CD4-positive, alpha-beta T cell treated with Interleukin-12 subunit alpha and Interleukin-12 subunit beta, for 1 hour (primary cell): Measurements from ENCODE around the gene UPK3BL2.
"Not testable (repeated sequence)": the region's sequence is repeated elsewhere in the genome, so short reads cannot be mapped to it uniquely, and the experiment has no call there.

ENCODE experiments used
- DNase-seq: peaks from one replicate; pipeline ENCODE4 v3.0.0-alpha.2; 2020

The UPK3BL2 gene

DNA sequence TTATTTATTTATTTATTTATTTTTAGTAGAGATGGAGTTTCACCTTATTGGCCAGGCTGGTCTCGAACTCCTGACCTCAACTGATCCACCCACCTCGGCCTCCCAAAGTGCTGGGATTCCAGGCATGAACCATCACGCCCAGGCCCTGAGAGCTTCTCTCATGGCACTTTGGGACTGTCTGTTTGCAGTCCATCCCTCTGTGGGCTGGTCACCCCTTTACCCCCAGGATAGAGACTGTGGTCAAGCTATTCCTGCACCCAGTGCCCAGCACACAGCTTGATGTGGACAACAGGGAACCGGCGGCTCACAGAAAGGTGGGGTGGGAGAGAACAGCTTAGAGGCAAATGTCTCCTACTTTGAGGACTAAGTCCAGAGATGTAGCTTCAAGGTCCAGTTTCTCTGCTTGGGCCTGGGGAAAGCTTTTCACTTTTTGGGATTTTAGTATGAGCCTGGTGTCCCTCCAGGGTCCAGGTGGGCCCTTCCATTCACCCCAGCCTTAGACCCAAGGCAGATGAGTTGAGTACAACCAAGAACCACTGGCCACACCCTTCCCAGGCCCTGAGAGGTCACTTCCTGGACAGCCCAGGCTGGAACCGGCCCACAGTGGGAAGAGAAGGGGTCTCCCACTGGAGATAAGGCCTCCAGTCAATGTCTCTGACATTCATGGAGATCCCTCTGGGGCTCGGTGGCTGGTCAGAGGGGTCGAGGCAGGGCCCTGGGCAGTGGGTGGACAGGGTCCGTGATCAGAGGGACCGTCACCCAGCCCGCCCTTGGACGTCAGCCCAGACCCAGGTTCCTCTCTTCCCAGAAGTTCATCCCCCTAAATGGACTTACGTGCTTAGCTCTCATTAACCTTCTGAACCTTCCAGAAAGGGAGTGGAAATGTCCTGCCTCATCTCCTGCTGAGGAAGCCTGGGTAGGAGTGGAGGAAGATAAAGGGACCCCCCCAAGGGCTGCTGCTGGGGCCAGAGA, 15.4 kb downstream of the UPK3BL2 start:
- not testable (repeated sequence) for DNase-seq

DNA sequence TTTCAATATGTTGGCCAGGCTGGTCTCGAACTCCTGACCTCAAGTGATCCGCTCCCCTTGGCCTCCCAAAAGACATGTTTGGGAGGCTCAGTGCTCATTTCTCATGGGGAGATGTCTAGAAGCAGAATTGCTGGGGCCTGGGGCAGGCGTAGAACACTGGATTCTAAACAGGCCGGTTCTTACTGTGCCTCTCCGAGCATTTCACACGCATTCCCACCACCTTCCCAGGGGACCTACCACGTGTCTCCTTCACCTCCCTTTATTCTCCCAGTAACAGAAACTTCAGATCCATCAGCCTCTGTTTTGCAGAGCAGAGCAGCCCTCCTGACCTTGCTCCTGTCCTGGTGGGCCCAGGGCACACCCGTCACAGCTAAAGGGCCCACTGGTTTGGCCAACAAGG, 16.3 kb downstream of the UPK3BL2 start:
- not testable (repeated sequence) for DNase-seq

DNA sequence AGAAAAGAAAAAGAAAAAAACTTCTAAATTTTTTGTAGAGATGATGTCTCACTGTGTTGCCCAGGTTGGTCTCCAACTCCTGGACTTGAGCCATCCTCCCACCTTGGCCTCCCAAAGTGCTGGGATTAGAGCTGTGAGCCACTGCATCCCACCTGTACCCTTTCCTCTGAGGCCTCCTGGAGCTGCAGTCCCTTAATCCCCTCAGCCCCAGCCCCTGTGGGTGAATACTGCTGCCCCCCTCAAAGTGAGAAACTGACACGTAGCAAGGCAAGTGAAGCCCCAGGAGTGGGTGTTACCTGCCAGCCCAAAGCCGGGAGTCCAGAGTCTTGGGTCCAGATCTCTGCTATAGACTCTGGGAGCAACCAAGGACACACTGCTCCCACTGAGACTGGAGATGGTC, 18.7 kb downstream of the UPK3BL2 start:
- DNase-seq: not testable (repeated sequence)

DNA sequence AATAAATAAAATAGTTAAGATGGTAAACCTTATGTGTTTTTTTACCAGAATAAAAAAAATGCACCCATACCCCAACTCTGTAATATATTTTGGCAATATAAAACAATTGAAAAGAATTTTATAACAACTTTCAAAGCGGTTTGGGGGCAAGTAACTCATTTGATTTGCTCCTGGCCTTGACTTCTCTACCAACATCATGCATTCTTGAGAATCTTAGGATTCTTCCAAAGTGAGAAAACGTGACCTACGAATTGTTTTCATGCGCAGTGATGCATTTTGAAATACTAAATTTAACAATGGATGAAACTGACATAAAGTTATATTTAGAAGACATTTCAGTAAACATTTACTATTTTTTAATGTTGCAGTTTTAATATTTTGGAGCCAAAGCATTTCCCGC, 22.7 kb downstream of the UPK3BL2 start:
- not testable (repeated sequence) for DNase-seq

DNA sequence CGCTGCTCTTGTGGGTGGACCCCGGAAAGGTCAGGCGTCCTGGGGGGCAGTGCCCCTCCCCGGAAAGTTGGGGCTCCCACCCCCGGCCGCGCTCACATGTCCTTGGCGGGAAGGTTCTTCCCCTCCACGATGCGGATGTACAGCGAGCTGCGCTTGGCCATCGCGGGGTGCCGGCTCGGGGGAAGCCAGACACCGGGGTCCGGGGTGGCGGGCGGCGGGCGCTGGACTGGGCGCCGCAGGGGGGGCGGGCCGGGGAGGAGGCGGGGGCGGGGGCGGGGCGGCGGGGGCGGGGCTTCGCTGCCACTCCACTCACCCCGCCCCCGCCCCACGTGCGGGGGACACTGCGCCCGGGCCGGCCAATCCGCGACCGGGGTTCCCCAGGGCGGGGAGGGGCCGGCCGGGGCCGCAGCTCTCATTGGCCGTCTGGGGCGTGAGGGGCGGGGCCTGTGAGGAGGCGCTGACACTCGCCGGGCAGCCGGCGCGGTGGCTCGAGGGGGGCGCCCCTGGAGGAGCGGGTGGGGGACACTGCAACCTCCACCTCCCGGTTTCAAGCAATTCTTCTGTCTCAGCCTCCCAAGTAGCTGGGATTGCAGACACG, 25.8 kb downstream of the UPK3BL2 start, which contains the start of gene RASA4B:
Gene RASA4B, minus strand, starts transcription at position 228 of the 598 bp plus-strand sequence. Its CDS starts 67 bp downstream, at position 161.
- DNase-seq: peak; percentile 43

DNA sequence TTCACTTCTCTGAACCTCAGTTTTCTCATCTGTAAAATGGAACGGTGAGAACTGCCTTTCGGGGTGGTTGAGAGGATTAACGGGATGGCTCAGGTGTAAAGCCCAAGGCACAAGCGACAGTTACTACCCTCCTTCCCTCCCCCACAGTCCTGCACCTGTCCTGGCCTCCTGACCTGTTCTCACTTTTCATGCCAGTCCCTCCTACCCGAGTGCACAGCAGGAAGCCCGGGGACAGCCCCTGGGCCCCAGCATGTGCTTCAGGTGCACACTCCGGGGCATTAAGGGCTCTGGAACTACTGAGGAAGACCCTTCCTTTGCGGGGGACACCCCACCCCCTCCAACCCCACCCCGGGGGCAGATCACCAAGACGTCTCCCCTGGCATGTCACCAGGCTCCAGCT, 26.5 kb downstream of the UPK3BL2 start:
- not testable (repeated sequence) for DNase-seq

DNA sequence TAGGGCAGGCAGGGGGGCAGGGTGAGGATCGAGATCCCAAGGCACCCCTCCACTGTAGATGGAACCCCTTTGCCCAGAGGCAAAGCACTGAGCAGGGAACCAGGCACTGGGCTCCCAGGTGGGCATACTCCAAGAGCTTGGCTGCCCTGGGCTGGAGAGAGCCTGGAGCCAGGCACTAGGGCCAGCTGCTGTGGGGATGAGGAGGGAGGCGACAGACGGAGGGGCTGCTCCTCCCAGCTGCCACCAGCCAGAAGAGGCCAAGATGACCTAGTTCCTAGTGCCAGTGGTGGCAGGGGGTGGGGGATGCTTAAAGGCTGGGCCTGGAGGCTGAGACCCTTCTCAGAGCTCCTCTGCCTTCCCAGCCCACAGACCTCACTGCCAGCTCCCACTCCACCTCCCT, 27.6 kb downstream of the UPK3BL2 start:
- not testable (repeated sequence) for DNase-seq

DNA sequence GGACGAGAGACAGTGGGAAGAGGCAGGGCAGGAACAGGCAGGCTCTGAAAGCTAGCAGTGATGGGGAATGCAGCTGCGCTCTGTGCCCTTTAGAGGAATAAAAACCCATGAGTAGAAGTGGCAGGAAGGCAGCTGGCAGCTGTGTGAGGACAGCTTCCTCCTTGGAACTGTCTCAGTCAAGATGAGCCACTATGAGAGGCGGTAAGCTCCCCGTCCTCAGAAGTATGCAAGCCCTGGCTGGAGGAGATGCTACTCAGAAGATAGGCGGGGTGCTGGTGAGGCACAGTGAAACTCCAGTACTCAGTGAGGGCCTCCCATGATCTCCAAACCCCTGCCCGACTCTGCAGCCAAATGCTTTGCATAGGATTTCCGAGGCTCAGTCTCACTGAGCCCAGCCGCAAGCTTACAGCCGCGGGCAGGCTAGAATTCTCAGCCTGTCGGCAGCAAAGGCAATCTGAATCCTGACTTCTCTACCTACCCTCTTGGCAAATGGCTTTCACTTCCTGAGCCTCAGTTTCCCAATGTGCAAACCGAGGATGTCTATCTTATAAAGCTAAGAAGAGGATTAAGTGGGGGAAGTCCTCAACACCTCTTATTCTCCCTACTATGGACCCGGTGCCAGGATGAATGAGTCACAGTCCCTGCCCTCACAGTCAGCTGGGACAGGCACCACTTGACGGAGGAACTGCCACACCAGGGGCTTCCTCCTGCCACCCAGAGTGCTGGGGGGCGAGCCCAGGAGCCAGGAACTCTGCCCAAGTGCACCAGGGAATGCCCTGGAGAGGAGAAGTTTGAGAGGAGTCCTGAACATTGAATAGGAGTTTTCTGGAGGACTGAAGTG, 28.4 kb downstream of the UPK3BL2 start:
- DNase-seq: not testable (repeated sequence)

DNA sequence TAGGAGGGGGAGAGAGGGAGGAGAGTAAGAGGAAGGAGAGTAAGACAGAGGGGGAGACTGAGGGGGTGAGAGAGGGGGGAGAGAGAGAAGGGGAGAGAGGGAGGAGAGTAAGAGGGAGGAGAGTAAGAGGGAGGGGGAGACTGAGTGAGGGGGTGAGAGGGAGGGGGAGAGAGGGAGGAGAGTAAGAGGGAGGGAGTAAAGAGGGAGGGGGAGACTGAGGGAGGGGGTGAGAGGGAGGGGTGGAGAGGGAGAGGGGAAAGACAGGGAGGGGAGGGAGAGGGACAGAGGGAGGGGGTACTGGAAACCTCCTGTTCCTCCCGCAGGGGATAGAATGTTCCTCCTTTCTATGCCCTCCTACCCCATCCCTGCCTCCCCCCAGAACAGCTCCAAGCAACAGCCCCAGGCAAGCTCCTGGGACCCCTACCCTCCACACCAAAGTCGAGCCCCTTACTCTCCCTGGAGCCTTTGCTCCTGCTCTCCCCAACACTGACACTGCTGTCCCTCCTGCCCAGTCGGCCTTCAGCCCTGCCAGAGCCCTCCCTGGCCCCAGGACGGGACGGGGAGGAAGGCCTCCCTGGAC, 30.8 kb downstream of the UPK3BL2 start:
- peak; percentile 30 for DNase-seq

DNA sequence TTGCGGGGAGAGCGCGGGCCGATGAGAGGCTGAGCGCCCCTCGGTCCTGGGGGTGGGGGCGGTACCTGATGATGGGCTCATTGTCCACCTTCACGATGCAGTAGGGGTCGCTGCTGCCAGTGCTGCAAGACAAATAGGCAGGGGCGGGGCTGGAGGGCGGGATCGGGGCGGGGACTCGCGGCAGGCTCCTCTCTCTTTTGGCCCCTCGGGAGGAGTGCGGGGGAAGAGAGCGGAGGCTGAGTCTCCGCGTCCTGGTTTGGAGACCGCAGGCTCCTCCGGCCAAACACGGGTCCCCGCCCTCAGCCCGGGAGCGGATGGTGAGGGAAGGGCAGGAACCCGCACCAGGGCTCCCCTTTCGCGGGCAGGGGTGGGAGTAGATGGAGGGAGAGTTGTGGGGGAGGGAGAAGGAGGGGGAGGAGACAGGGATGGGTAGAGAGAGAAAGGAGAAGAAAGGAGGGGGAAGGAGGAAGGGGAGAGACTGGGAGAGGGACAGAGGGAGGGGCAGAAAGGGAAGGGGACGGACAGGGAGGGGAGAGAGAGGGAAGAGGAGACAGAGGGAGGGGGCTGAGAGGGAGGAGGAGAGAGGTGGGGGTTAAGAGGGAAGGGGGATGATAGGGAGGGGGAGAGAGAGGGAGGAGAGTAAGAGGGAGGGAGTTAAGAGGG, 31.5 kb downstream of the UPK3BL2 start:
- DNase-seq: not testable (repeated sequence)

DNA sequence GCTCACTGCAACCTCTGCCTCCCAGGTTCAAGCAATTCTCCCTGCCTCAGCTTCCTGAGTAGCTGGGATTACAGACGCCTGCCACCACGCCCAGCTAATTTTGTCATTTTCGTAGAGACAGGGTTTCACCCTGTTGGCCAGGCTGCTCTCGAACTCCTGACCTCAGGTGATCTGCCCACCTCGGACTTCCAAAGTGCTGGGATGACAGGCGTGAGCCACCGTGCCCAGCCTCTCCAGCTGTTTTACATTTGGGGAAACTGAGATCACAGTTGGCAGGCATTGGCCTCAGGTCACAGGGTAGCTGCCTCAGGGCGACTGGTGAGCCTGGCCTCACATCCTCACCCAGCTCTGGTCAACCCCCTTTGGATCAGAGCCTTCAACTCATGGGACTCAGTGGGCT, 32.9 kb downstream of the UPK3BL2 start:
- DNase-seq: not testable (repeated sequence)

DNA sequence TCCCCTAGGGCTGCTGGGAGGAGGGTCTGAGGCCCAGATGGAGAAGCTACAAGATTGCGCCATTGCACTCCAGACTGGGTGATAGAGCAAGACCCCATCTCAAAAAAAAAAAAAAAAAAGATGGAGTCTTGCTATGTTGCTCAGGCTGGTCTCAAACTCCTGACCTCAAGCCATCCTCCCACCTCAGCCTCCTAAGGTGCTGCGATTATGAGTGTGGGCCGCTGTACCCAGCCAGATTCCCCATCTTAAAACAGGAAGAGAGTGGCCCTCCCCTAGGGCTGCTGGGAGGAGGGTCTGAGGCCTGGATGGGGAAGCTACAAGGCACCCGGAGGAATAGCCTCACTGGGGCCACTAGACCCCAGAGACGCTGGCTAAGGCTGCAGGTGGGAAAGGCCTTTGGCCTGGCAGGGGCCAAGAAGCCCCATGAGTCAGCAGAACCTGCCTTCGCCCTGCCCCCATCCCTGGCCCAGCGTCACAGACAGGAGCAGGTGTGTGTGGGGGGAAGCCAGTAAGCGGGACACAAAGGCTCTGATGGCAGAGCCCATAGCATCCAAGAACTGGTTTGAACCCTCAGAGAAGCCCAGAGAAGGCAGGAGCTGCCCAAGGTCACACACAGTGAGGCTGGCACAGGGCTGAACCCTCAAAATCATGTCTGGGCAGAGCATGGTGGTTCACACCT, 35.9 kb downstream of the UPK3BL2 start:
- not testable (repeated sequence) for DNase-seq

DNA sequence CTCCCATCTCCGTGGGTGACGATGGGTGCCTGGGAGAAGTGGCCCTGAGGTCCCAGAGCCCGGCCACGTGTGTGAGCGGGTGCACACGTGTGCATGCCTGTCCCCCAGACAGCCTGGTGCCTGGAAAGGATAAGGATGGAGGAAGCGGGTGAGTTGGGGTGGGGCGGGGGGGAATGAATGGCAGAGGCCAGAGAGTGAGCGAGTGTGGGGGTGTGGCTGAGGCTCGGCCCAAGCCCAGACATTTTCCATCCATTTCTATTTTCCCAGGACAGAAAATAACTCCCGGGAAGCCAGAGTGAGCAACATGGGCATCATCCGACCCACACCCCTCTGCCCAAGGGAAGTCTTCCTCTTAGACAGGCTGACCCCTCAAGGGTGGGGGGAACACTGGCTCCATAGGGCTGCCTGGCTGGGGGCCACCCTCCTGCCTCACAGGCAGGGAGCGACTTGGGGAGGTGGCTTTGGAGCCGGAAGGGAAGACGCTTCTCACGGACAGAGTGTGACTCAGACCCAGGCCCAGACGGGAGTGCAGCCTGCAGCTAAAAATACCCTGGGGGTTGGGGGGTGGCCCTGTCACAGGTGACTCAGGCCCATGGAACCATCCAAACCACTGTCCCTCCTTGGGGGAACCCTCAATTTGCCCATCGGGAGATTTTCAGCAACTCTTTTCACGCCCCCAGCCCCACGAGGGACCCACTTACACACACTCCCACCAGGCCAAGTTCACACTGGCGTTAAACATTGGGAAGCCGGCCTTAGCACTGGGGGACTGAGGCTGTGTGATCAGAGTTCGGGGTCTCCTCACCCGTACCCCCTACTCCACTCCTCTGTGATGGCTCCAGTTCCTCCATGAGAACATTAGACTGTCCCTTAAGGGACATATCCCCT, 38.0 kb downstream of the UPK3BL2 start:
- DNase-seq: not testable (repeated sequence)

DNA sequence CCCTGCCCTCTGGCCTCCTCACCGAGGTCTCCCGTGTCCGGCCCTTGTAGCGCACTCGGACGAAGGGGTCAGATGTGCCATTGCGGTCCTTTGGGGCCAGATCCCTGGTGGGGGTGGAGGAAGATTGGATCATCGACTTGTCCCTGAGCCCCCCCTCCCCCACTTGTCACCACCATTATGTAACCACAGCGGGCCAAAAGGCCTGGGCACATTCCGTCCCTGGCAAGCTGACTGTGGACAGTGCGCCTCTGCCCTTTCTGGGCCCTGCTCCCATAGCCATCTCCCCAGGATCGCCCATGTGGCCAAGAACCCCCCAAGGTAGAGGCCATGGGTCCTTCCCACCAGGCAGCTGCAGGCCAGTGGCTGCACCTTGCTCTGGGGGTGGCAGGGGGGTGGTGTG, 40.4 kb downstream of the UPK3BL2 start:
- not testable (repeated sequence) for DNase-seq

DNA sequence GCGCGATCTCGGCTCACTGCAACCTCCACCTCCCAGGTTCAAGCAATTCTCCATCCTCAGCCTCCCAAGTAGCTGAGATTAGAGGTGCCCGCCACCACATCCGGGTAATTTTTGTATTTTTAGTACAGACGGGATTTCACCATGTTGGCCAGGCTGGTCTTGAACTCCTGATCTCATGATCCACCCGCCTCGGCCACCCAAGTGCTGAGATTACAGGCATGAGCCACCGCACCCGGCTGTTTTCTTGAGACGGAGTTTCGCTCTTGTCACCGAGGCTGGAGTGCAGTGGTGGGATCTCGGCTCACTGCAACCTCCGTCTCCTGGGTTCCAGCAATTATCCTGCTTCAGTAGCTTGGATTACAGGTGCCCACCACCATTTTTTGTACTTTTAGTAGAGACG, 45.2 kb downstream of the UPK3BL2 start:
- DNase-seq: not testable (repeated sequence)

DNA sequence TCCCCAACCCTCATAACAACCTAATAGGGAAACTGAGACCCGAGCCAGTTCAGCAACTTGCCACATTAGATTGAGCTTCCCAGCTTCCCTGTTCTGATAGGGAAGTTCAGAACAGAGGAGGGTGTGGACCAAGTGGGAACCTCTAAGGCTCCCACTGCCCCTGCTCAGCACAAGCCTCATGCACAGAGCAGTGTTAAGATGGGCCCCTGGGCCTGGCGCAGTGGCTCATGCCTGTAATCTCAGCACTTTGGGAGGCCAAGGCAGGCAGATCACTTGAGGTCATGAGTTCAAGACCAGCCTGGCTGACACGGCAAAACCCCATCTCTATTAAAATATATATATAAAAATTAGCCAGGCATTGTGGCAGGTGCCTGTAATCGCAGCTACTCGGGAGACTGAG, 46.2 kb downstream of the UPK3BL2 start:
- not testable (repeated sequence) for DNase-seq

DNA sequence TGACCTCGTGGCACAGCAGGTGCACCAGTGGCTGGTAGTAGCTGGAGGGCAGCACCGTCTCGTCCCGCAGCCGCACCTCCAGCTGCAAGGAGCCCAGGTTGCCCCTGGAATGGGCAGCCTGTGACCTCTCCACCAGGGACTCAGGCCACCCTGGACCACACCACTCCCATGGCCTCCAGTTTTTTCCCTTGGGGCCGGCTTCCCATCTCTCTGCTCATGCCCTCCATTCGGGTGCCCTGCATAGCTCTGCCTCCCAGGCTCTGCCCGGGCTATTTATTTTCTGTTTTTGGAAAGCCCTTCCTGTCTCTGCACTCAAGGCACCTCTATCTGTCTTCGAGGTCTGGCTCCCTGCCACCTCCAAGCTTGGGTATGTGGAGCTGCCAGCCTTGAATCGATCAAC, 46.6 kb downstream of the UPK3BL2 start:
- DNase-seq: not testable (repeated sequence)

DNA sequence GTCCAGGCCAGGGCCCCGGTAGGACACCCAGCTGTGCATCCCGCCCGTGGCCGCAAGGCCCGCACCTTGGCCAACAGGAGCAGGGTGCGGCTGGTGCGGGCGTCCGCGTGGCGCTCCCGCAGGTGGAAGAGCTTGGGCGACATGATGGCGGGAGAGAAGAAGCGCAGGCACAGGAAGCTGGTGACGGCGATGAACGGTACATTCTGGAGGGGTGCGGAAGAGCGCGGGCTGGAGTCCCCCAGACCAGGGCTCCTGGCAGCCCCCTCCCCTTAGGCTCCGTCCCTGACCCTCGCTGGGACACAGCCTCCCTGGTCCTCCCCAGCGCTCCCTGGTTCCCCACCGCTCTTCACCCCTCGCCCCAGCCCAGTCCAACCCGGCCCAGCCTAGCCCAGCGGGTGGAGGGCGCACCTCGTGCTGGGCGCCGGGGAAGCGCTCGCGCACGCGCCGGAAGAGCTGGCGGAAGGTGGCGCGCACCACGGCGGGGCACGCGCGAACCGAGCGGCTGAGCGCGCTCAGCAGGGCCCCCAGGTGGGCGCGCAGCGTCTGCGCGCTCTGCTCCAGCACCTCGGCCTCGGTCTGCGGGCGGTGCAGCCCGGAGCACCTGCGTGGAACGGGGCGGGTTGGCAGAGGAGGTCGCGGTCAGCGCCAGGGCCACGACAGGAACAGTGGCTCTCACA, 48.9 kb downstream of the UPK3BL2 start:
- DNase-seq: not testable (repeated sequence)

DNA sequence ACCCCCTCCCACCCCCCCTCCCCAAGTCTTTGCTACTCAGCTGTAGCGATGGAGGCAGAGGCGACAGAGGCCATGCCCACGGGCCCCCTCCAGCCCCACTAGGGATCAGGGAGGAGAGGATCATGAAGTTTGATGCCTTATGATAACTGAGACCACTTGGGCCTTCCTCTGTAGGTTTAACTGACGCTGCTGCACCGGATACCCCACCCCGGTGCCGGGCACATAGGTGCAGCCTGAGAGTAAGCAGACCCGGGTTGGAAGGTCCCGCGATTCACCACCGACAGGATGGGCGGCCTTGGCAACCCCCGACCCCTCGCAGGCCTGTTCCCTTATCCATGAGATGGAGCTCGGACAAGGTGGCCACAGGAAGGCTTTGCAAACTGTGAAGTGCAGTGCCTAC, 49.5 kb downstream of the UPK3BL2 start:
- DNase-seq: peak; percentile 40
